Measurements from ENCODE around the gene SPATA6L. TPM values are rescaled to one million over a fixed set of nuclear protein-coding genes. Genes with fewer than 3 reads are reported as not detected.

The SPATA6L gene
- total and polyA plus RNA-seq, 2 of the 13 experiments (the other 11 are each of a cell fraction or from before 2014, with no cell fraction given): 1.1 to 1.9 TPM

- ATAC-seq: no peak
- Histone ChIP-seq H3K27ac (ENCODE audit: extremely low read length, insufficient read depth, low read length) (no peak overlapping the region), H4K20me1 (ENCODE audit: insufficient read depth, low read length) (no peaks in the 10 kb centered on the region), H3K4me2 (ENCODE audit: low read depth, low read length) (no peak overlapping the region), H3K4me1 (ENCODE audit: insufficient read depth, low read length) (no peaks in the 10 kb centered on the region), H3K9ac (ENCODE audit: insufficient read depth, low read depth, low read length) (no peak overlapping the region), H3K27me3 (ENCODE audit: control insufficient read depth in 1 of 2, insufficient read depth in 2 of 2, low read length in 2 of 2) (peaks cover 0 to 1% of the 10 kb centered on the region in 2 experiments; a peak in 2 of 5 replicates), H3K9me3 (ENCODE audit: low read length) (no peaks in the 10 kb centered on the region), H3K36me3 (replicated peaks in 1 of 2; ENCODE audit: control insufficient read depth in 1 of 2, insufficient read depth in 2 of 2, low read length in 2 of 2) (no peaks in the 10 kb centered on the region), H3K4me3 (replicated peaks in 1 of 3; ENCODE audit: insufficient read depth in 1 of 3, low read depth in 2 of 3, low read length in 3 of 3) (no peak overlapping the region), H2AFZ (ENCODE audit: low read length) (no peak overlapping the region), H3K79me2 (ENCODE audit: insufficient read depth, low read length) (no peaks in the 10 kb centered on the region)
- in situ Hi-C loops (cut with HindIII; ENCODE audit: extremely low pct_ligation_motif_present, low pct_unique_long_range_greater_than_20kb): no loop called here
- no peak for DNase-seq (ENCODE audit: low spot score)
- no peak for FAIRE-seq
- TF ChIP-seq ZNF576 (CRISPR knock-in tag; IDR thresholded peaks at IDR 0.05) (no peak), ZNF12 (CRISPR knock-in tag; IDR thresholded peaks at IDR 0.05) (no peak), PHB2 (IDR thresholded peaks at IDR 0.05; ENCODE audit: partially characterized antibody) (no peak), HNF1A (IDR thresholded peaks at IDR 0.05; ENCODE audit: low read depth) (no peak), HNF1A (CRISPR knock-in tag; IDR thresholded peaks at IDR 0.05; ENCODE audit: borderline replicate concordance) (no peak), ATM (IDR thresholded peaks at IDR 0.05; ENCODE audit: borderline replicate concordance) (no peak), KDM2A (CRISPR knock-in tag; IDR thresholded peaks at IDR 0.05; ENCODE audit: borderline replicate concordance, low read depth) (no peak), TOE1 (CRISPR knock-in tag; IDR thresholded peaks at IDR 0.05) (no peak), ZSCAN5A (CRISPR knock-in tag; IDR thresholded peaks at IDR 0.05; ENCODE audit: borderline replicate concordance) (no peak), ZNF7 (CRISPR knock-in tag; IDR thresholded peaks at IDR 0.05) (no peak)
- BruUV-seq (replicated peaks): no TSS peak
- POLR2A ChIA-PET: no interaction called here
- intact Hi-C loops (cut with micrococcal nuclease; ENCODE audit: unreplicated experiment): loop anchor here (10.0 kb wide), 1 partner anchor 58 kb away; no protein-coding TSS in a partner anchor
- CTCF ChIA-PET (ENCODE audit: low intra/inter-chr PET ratio, low total read pairs): no interaction called here
- 4% methylated on average over 5 of the region's 5 CpGs for WGBS (ENCODE audit: low lambda C conversion rate)
Observed at GRCh38 chr9:4572184-4572826, 94.0 kb downstream of the SPATA6L start.

All from HepG2 (cell line).